Sigmoid colon (tissue), 4 donors: ENCODE results near the gene DCTN3.

Experiments
- EP300 ChIP-seq, 4 donors: sonication (generic); formaldehyde crosslinking; IDR thresholded peaks; one replicate each; pipeline ENCODE4 v1.6.1; 2017; ENCODE audit warnings: antibody characterized with exemption in 4 of 4
- POLR2A ChIP-seq, 2 donors: fragments of 450-650 bp; IDR thresholded peaks; one replicate each; pipeline ENCODE4 v1.6.1; 2016; ENCODE audit warnings: antibody characterized with exemption in 2 of 2, mild to moderate bottlenecking in 2 of 2, moderate library complexity in 2 of 2
- POLR2AphosphoS5 ChIP-seq, 4 donors: sonication (generic); formaldehyde crosslinking; IDR thresholded peaks; one replicate each; pipeline ENCODE4 v1.6.1; 2017; ENCODE audit warnings: antibody characterized with exemption in 4 of 4
- TF ChIP-seq, protein P1 (sequence below), 4 experiments: fragments of 450-650 bp in 3 of 4; fragments of 200-600 bp in 1 of 4; IDR thresholded peaks; one replicate each; pipeline ENCODE4 v1.5.1; 2016 to 2019; ENCODE audit warnings: antibody characterized with exemption in 4 of 4, mild to moderate bottlenecking in 3 of 4, moderate library complexity in 2 of 4

DNA sequence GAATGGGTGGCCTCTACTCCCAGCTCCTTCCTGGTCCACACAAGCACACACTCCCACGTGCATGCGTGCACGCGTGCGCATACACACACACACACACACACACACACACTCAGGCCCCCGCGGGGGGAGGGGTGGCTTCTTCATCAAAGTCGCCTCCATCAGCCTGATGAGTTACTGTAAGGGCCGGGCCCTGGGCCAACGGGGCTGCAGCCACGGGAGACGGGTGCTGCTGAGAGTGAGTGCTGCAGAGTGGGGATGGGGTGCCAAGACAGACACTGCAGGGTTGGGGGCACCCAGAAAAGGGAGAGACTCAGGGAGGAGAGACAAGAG, 48.8 kb downstream of the DCTN3 start:
- TF ChIP-seq POLR2AphosphoS5 (IDR thresholded peaks at IDR 0.05) (no peak), POLR2A (IDR thresholded peaks at IDR 0.05) (no peak), EP300 (IDR thresholded peaks at IDR 0.05) (no peak)
- TF ChIP-seq, protein P1, sequence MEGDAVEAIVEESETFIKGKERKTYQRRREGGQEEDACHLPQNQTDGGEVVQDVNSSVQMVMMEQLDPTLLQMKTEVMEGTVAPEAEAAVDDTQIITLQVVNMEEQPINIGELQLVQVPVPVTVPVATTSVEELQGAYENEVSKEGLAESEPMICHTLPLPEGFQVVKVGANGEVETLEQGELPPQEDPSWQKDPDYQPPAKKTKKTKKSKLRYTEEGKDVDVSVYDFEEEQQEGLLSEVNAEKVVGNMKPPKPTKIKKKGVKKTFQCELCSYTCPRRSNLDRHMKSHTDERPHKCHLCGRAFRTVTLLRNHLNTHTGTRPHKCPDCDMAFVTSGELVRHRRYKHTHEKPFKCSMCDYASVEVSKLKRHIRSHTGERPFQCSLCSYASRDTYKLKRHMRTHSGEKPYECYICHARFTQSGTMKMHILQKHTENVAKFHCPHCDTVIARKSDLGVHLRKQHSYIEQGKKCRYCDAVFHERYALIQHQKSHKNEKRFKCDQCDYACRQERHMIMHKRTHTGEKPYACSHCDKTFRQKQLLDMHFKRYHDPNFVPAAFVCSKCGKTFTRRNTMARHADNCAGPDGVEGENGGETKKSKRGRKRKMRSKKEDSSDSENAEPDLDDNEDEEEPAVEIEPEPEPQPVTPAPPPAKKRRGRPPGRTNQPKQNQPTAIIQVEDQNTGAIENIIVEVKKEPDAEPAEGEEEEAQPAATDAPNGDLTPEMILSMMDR (IDR thresholded peaks at IDR 0.05), result no peak
